ENCODE data around the gene GRIK5.

The GRIK5 gene

DNA sequence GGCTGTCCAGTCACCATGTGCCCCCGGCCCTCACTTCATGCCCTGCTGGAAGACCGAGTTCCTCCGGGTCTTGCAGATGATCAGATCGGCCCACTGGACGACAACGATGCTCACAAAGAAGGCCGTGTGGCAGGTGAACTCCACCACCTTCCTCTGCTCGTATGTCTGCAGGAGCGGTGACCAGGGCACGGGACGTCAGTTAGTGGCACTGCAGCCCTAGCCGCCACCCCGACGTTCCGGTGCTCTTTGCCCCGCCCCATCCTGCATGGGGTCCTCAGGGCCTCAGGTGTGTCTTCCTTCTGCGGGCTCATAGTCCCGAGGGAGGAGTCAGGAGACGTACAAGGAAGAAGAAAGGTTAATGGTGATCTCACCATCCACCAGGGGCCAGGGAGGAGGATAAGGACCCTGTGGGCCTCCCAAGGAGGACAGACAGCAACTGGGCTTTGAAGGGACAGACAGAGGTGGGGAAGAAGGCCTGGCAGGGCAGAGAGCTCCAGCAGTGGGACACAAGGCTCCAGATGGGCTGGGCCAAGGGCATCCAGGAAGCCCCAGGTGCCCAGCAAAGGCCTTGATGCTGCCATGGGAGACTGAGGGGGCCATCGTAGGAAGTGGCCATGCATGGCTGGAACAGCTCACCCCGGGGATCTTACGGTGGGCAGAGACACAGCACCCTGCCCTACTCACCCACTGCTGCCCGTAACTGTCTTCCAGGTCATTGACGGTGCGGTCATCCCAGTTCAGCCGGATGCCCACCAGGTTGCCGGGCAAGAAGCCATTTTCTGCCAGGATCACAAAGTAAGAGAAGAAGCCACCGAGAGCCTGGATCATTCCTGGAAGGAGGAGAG is 101.0 kb downstream of the GRIK5 start:
- Histone ChIP-seq H3K4me3 (ENCODE audit: insufficient read length, low read depth) (no peak overlapping the region), H3K9ac (ENCODE audit: insufficient read length, low read depth) (no peak overlapping the region), H3K27me3 (ENCODE audit: insufficient read depth, insufficient read length) (no peaks in the 10 kb centered on the region), H3K9me3 (ENCODE audit: insufficient read depth, low read length) (no peaks in the 10 kb centered on the region), H3K36me3 (ENCODE audit: insufficient read depth, insufficient read length, low read length) (no peaks in the 10 kb centered on the region), H3K4me1 (ENCODE audit: insufficient read depth, insufficient read length) (no peaks in the 10 kb centered on the region)
- no peak for DNase-seq (ENCODE audit: low read depth, low spot score)
- TF ChIP-seq YY1 (IDR thresholded peaks at IDR 0.05; ENCODE audit: insufficient read depth, insufficient read length), result no peak
- no peak for TF ChIP-seq ZNF274 (IDR thresholded peaks at IDR 0.05; ENCODE audit: low read depth, low read length)
- no peak for TF ChIP-seq SUZ12 (IDR thresholded peaks at IDR 0.05; ENCODE audit: extremely low read depth, insufficient read depth, insufficient read length)

DNA sequence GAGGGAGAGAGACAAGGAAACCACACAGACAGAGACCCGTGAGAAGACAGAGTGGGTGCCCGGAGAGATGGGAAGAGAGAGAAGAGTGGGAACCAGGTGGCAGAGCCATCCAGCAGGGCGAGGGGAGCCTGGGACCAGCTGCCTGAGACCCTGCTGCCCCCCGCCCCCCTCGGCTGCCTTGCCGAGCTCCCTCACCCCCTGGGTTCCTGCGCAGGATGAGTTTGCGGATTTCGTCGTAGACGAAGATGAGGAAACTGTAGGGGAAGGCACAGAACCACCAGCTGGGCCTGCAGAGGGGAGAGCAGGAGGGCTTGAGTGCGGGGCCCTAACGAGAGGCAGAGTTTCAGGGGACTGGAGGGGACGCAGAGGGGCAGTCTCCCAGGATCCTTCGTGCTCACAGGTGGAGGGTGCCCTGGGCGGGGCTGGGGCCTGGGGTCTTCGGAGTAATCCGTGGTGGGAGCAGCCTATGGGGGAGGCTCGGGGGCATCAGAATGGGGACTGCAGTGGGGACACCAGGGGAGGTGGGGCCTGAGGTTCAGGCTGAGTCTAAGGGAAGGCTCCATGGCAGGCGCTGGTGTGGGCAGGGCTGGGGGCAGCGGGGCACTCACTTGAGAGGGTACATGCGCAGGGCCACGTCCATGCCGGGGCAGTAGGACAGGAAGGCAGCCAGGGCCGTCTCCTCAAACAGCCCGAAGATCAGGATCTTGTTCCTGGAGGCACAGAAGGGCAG is 102.8 kb downstream of the GRIK5 start:
- H3K4me1 ChIP-seq (ENCODE audit: insufficient read depth, insufficient read length), result peaks cover 2% of the 10 kb centered on the region
- no peak overlapping the region for H3K4me3 ChIP-seq (ENCODE audit: insufficient read length, low read depth)
- no peaks in the 10 kb centered on the region for H3K9me3 ChIP-seq (ENCODE audit: insufficient read depth, low read length)
- no peaks in the 10 kb centered on the region for H3K27me3 ChIP-seq (ENCODE audit: insufficient read depth, insufficient read length)
- no peaks in the 10 kb centered on the region for H3K36me3 ChIP-seq (ENCODE audit: insufficient read depth, insufficient read length, low read length)
- no peak for DNase-seq (ENCODE audit: low read depth, low spot score)
- H3K9ac ChIP-seq (ENCODE audit: insufficient read length, low read depth), result no peak overlapping the region
- TF ChIP-seq SUZ12 (IDR thresholded peaks at IDR 0.05; ENCODE audit: extremely low read depth, insufficient read depth, insufficient read length) (no peak), YY1 (IDR thresholded peaks at IDR 0.05; ENCODE audit: insufficient read depth, insufficient read length) (no peak), ZNF274 (IDR thresholded peaks at IDR 0.05; ENCODE audit: low read depth, low read length) (no peak)

DNA sequence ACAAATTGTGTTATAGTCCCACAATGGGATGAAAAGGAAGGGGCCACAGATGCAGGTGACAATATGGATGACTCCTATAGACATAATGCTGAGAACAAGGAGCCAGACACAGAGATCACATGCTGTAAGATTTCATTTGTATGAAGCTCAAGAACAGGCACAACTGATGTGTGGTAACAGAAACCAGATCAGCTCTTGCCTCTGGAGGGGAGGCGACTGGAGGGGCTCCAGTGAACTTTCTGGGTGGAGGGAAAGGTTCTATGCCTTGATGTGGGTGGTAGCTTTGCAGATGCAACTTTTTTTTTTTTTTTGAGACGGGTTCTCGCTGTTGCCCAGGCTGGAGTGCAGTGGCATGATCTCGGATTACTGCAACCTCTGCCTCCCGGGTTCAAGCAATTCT is 104.9 kb downstream of the GRIK5 start:
- DNase-seq (ENCODE audit: low read depth, low spot score), result no peak
- Histone ChIP-seq H3K9ac (ENCODE audit: insufficient read length, low read depth) (no peak overlapping the region), H3K9me3 (ENCODE audit: insufficient read depth, low read length) (no peaks in the 10 kb centered on the region), H3K4me3 (ENCODE audit: insufficient read length, low read depth) (no peak overlapping the region), H3K36me3 (ENCODE audit: insufficient read depth, insufficient read length, low read length) (no peaks in the 10 kb centered on the region), H3K27me3 (ENCODE audit: insufficient read depth, insufficient read length) (no peaks in the 10 kb centered on the region), H3K4me1 (ENCODE audit: insufficient read depth, insufficient read length) (peaks cover 2% of the 10 kb centered on the region)
- TF ChIP-seq ZNF274 (IDR thresholded peaks at IDR 0.05; ENCODE audit: low read depth, low read length) (no peak), YY1 (IDR thresholded peaks at IDR 0.05; ENCODE audit: insufficient read depth, insufficient read length) (no peak), SUZ12 (IDR thresholded peaks at IDR 0.05; ENCODE audit: extremely low read depth, insufficient read depth, insufficient read length) (no peak)

DNA sequence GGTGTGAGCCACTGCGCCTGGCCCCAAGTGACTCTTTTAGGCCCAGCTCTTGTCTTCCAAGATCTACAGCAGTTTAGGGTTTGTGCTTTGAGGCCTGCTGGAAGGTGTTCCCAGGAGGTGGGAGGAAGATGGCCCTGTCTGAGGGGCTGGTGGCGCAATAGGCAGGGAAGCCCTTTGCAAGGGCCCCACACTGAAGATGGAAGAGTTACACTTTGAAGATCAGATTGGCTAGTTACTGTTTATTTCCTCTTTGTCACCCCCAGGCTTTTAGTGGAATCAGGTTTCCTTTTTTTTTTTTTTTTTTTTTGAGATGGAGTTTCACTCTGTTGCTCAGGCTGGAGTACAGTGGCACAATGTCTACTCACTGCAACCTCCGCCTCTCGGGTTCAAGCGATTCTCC is 109.0 kb downstream of the GRIK5 start:
- DNase-seq (ENCODE audit: low read depth, low spot score), result no peak
- no peak for TF ChIP-seq YY1 (IDR thresholded peaks at IDR 0.05; ENCODE audit: insufficient read depth, insufficient read length)
- Histone ChIP-seq H3K9ac (ENCODE audit: insufficient read length, low read depth) (no peak overlapping the region), H3K9me3 (ENCODE audit: insufficient read depth, low read length) (no peaks in the 10 kb centered on the region), H3K4me3 (ENCODE audit: insufficient read length, low read depth) (no peak overlapping the region), H3K27me3 (ENCODE audit: insufficient read depth, insufficient read length) (no peaks in the 10 kb centered on the region), H3K36me3 (ENCODE audit: insufficient read depth, insufficient read length, low read length) (peaks cover 12% of the 10 kb centered on the region), H3K4me1 (ENCODE audit: insufficient read depth, insufficient read length) (peaks cover 7% of the 10 kb centered on the region)

DNA sequence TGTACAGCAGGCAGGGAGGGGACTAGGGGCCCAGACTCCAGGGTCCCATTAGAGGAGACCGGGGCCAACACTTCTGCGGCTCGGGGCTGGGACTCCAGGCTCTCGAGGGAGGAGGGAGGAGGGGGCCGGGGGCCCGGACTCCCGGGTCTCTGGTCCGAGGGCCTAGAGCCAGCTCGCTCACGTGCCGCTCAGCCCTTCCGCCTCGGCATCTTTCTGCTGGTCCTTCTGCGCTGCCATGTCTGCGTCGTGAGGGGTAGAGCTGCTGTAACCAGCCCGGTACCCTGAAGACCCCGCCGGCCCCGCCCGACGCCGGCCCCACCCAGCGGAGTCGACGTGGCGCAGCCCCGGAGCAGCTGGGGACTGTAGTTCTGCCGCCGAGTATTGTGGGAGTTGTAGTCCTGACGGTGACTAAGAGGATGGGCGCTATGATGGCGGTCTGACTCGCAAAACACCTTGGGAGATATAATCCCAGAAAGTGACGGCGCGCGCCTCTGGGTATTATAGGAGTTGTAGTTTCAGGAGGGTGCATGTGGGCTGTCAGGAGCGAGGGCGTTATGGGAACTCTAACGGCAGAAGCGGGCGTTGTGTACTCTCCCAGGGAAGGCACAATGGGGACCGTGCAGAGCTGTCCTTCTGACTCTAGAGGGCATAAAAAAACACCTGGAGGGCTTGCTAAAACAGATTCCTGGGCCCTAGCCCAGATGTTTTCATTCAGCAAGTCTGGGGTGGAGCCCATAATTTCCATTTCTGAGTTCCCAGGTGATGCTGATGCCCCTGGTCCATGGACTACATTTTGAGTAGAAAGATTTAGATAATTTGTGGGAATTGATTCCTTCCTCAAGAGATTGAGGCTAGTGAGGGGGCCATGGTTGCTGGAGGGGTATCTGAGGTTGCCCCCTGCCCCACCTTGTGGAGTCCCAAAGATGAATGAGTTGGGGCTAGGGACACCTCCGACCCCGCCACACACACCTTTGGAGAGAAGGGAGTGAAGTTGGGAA is 110.7 kb downstream of the GRIK5 start, which contains the start of gene RABAC1:
RABAC1 (minus strand) TSS at position 266 of the 998 bp plus-strand sequence; CDS start at position 237, 29 bp downstream.
- Histone ChIP-seq H3K36me3 (ENCODE audit: insufficient read depth, insufficient read length, low read length) (peaks cover 19% of the 10 kb centered on the region), H3K9me3 (ENCODE audit: insufficient read depth, low read length) (no peaks in the 10 kb centered on the region), H3K9ac (ENCODE audit: insufficient read length, low read depth) (peak within 1 kb of the TSS; percentile 91), H3K4me3 (ENCODE audit: insufficient read length, low read depth) (peak within 1 kb of the TSS; percentile 83), H3K27me3 (ENCODE audit: insufficient read depth, insufficient read length) (no peaks in the 10 kb centered on the region), H3K4me1 (ENCODE audit: insufficient read depth, insufficient read length) (peaks cover 7% of the 10 kb centered on the region)
- TF ChIP-seq YY1 (IDR thresholded peaks at IDR 0.05; ENCODE audit: insufficient read depth, insufficient read length) (peak; percentile 68), ZNF274 (IDR thresholded peaks at IDR 0.05; ENCODE audit: low read depth, low read length) (no peak)
- peak; percentile 81 for DNase-seq (ENCODE audit: low read depth, low spot score)

DNA sequence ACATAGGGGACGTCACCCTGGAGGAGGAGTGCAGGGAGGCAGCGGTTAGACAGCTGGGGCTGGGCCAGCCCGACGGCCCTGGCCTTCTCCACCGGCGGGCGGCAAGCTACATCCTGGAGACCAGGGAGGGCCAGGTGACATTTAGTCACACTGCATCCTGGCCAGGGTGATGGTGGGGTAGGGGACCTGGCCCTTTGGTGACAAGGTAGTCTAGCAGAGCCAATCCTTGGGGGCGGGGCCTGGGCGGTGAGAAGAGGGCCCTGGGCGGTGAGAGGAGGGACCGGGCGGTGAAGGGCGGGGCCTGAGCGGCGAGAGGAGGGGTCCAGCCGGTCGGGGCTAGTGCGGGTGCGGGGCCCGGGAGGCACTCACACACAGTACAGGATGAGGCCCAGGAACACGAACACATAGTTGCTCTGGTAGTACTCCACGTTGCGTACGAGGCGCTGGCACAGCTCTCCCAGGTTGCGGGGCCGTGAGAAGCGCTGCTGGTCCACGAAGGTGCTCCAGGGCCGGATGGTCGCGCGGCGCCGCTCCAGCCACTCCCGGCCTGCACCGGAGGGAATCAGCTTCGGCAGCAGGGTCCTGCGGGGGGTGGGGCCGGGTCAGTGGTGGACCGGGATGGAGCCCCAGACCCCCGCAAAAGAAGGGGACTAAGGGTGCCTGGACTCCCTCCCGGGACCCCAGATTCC is 111.5 kb downstream of the GRIK5 start:
- H3K4me3 ChIP-seq (ENCODE audit: insufficient read length, low read depth), result peak overlapping the region; percentile 83
- H3K27me3 ChIP-seq (ENCODE audit: insufficient read depth, insufficient read length), result no peaks in the 10 kb centered on the region
- peaks cover 7% of the 10 kb centered on the region for H3K4me1 ChIP-seq (ENCODE audit: insufficient read depth, insufficient read length)
- H3K36me3 ChIP-seq (ENCODE audit: insufficient read depth, insufficient read length, low read length), result peaks cover 19% of the 10 kb centered on the region
- TF ChIP-seq ZNF274 (IDR thresholded peaks at IDR 0.05; ENCODE audit: low read depth, low read length) (no peak), SUZ12 (IDR thresholded peaks at IDR 0.05; ENCODE audit: extremely low read depth, insufficient read depth, insufficient read length) (no peak), YY1 (IDR thresholded peaks at IDR 0.05; ENCODE audit: insufficient read depth, insufficient read length) (no peak)
- peak overlapping the region; percentile 91 for H3K9ac ChIP-seq (ENCODE audit: insufficient read length, low read depth)
- H3K9me3 ChIP-seq (ENCODE audit: insufficient read depth, low read length), result no peaks in the 10 kb centered on the region
- peak; percentile 43 for DNase-seq (ENCODE audit: low read depth, low spot score)

Data from NT2/D1 (cell line).